ENCODE results near the gene LMF1. TPM values are rescaled to one million over a fixed set of nuclear protein-coding genes. Genes with fewer than 3 reads are reported as not detected.
"Not testable (repeated sequence)": the region's sequence is repeated elsewhere in the genome, so short reads cannot be mapped to it uniquely, and the experiment has no call there.

The LMF1 gene
- total RNA-seq, 2 donors from 2014 or later = 26.9 to 33.2 TPM

- Mint-ChIP-seq H3K27me3 (ENCODE audit: low read depth) (no peaks in the 10 kb centered on the region), H3K36me3 (ENCODE audit: insufficient read depth in 2 of 2) (no peaks in the 10 kb centered on the region), H3K9me3 (no peaks in the 10 kb centered on the region), H3K4me1 (ENCODE audit: low read depth) (no peaks in the 10 kb centered on the region), H3K4me3 (no peak overlapping the region), H3K27ac (no peak overlapping the region)
- ATAC-seq (replicated peaks in 1 of 2) (no peak), DNase-seq (no peak)
Observed at GRCh38 chr16:842061-842476, 128.7 kb downstream of the LMF1 start.

GRCh38 chr16:841455-842060 is 129.2 kb downstream of the LMF1 start:
- H3K36me3 Mint-ChIP-seq (ENCODE audit: insufficient read depth in 2 of 2) = peaks cover under 1 to 4% of the 10 kb centered on the region in 2 donors
- no peaks in the 10 kb centered on the region for H3K27me3 Mint-ChIP-seq (ENCODE audit: low read depth)
- H3K4me3 Mint-ChIP-seq = no peak overlapping the region
- no peak for ATAC-seq (replicated peaks in 1 of 2)
- H3K4me1 Mint-ChIP-seq (ENCODE audit: low read depth) = no peaks in the 10 kb centered on the region
- H3K9me3 Mint-ChIP-seq = peaks cover 0 to under 1% of the 10 kb centered on the region in 2 donors
- H3K27ac Mint-ChIP-seq = no peak overlapping the region
- no peak for DNase-seq

- H3K4me1 Mint-ChIP-seq (ENCODE audit: low read depth) = no peaks in the 10 kb centered on the region
- no peak for ATAC-seq (replicated peaks in 1 of 2)
- DNase-seq = no peak
- H3K27ac Mint-ChIP-seq = no peak overlapping the region
- no peak overlapping the region for H3K4me3 Mint-ChIP-seq
- H3K27me3 Mint-ChIP-seq (ENCODE audit: low read depth) = no peaks in the 10 kb centered on the region
- peaks cover 4 to 5% of the 10 kb centered on the region in 2 donors for H3K9me3 Mint-ChIP-seq
- peaks cover 5 to 8% of the 10 kb centered on the region in 2 donors for H3K36me3 Mint-ChIP-seq (ENCODE audit: insufficient read depth in 2 of 2)
Observed at GRCh38 chr16:840561-841454, 130.0 kb downstream of the LMF1 start.

- ATAC-seq (replicated peaks in 1 of 2) (no peak), DNase-seq (no peak)
- H3K27ac Mint-ChIP-seq = no peak overlapping the region
- no peaks in the 10 kb centered on the region for H3K27me3 Mint-ChIP-seq (ENCODE audit: low read depth)
- peaks cover 5 to 9% of the 10 kb centered on the region in 2 donors for H3K36me3 Mint-ChIP-seq (ENCODE audit: insufficient read depth in 2 of 2)
- no peak overlapping the region for H3K4me3 Mint-ChIP-seq
- H3K9me3 Mint-ChIP-seq = peaks cover 4 to 5% of the 10 kb centered on the region in 2 donors
- H3K4me1 Mint-ChIP-seq (ENCODE audit: low read depth) = no peaks in the 10 kb centered on the region
Observed at GRCh38 chr16:839643-840408, 131.0 kb downstream of the LMF1 start.

GRCh38 chr16:838741-839140 is 132.0 kb downstream of the LMF1 start:
- no peaks in the 10 kb centered on the region for H3K27me3 Mint-ChIP-seq (ENCODE audit: low read depth)
- no peak for ATAC-seq (replicated peaks in 1 of 2)
- DNase-seq = no peak
- H3K9me3 Mint-ChIP-seq = peaks cover 4 to 5% of the 10 kb centered on the region in 2 donors
- H3K4me3 Mint-ChIP-seq = no peak overlapping the region
- no peaks in the 10 kb centered on the region for H3K4me1 Mint-ChIP-seq (ENCODE audit: low read depth)
- H3K36me3 Mint-ChIP-seq (ENCODE audit: insufficient read depth in 2 of 2) = peaks cover 5 to 9% of the 10 kb centered on the region in 2 donors
- H3K27ac Mint-ChIP-seq = no peak overlapping the region

- H3K9me3 Mint-ChIP-seq; H3K36me3 Mint-ChIP-seq (ENCODE audit: insufficient read depth in 2 of 2); H3K27ac Mint-ChIP-seq; DNase-seq; H3K4me1 Mint-ChIP-seq (ENCODE audit: low read depth); ATAC-seq (replicated peaks in 1 of 2); H3K4me3 Mint-ChIP-seq; H3K27me3 Mint-ChIP-seq (ENCODE audit: low read depth): not testable (repeated sequence)
Observed at GRCh38 chr16:836822-837221, 134.0 kb downstream of the LMF1 start.

GRCh38 chr16:836221-836620 is 134.6 kb downstream of the LMF1 start:
- ATAC-seq (replicated peaks in 1 of 2) = no peak

GRCh38 chr16:835373-835772 is 135.4 kb downstream of the LMF1 start:
- no peaks in the 10 kb centered on the region for H3K4me1 Mint-ChIP-seq (ENCODE audit: low read depth)
- no peaks in the 10 kb centered on the region for H3K27me3 Mint-ChIP-seq (ENCODE audit: low read depth)
- H3K27ac Mint-ChIP-seq = no peak overlapping the region
- H3K9me3 Mint-ChIP-seq = peaks cover 4 to 5% of the 10 kb centered on the region in 2 donors
- ATAC-seq (replicated peaks in 1 of 2) (no peak), DNase-seq (no peak)
- H3K36me3 Mint-ChIP-seq (ENCODE audit: insufficient read depth in 2 of 2) = peaks cover 5 to 9% of the 10 kb centered on the region in 2 donors
- no peak overlapping the region for H3K4me3 Mint-ChIP-seq

More at GRCh38 chr16:836221-836620, 134.6 kb downstream of the LMF1 start:
- no peak for DNase-seq
- Mint-ChIP-seq H3K4me3 (no peak overlapping the region), H3K9me3 (peaks cover 4 to 5% of the 10 kb centered on the region in 2 donors), H3K4me1 (ENCODE audit: low read depth) (no peaks in the 10 kb centered on the region), H3K27me3 (ENCODE audit: low read depth) (no peaks in the 10 kb centered on the region), H3K36me3 (ENCODE audit: insufficient read depth in 2 of 2) (peaks cover 5 to 9% of the 10 kb centered on the region in 2 donors), H3K27ac (no peak overlapping the region)

GRCh38 chr16:833411-833810 is 137.4 kb downstream of the LMF1 start:
- Mint-ChIP-seq H3K36me3 (ENCODE audit: insufficient read depth in 2 of 2) (peaks cover 5 to 9% of the 10 kb centered on the region in 2 donors), H3K27me3 (ENCODE audit: low read depth) (peaks cover 9% of the 10 kb centered on the region), H3K9me3 (peaks cover 4 to 5% of the 10 kb centered on the region in 2 donors), H3K27ac (no peak overlapping the region), H3K4me1 (ENCODE audit: low read depth) (no peaks in the 10 kb centered on the region), H3K4me3 (no peak overlapping the region)
- ATAC-seq (replicated peaks in 1 of 2) (no peak), DNase-seq (no peak)

- no peak overlapping the region for H3K4me3 Mint-ChIP-seq
- peaks cover 9% of the 10 kb centered on the region for H3K27me3 Mint-ChIP-seq (ENCODE audit: low read depth)
- H3K36me3 Mint-ChIP-seq (ENCODE audit: insufficient read depth in 2 of 2) = peaks cover 5 to 9% of the 10 kb centered on the region in 2 donors
Observed at GRCh38 chr16:832652-833336, 138.0 kb downstream of the LMF1 start.

GRCh38 chr16:831571-832413 is 139.0 kb downstream of the LMF1 start:
- H3K36me3 Mint-ChIP-seq (ENCODE audit: insufficient read depth in 2 of 2) = peaks cover 5 to 7% of the 10 kb centered on the region in 2 donors
- H3K27ac Mint-ChIP-seq = no peak overlapping the region
- H3K4me1 Mint-ChIP-seq (ENCODE audit: low read depth) = no peaks in the 10 kb centered on the region
- H3K9me3 Mint-ChIP-seq = peaks cover 4 to 5% of the 10 kb centered on the region in 2 donors
- H3K27me3 Mint-ChIP-seq (ENCODE audit: low read depth) = peaks cover 9% of the 10 kb centered on the region
- no peak overlapping the region for H3K4me3 Mint-ChIP-seq
- DNase-seq (no peak), ATAC-seq (replicated peaks in 1 of 2) (no peak)

More at GRCh38 chr16:832652-833336, 138.0 kb downstream of the LMF1 start:
- ATAC-seq (replicated peaks in 1 of 2) (no peak), DNase-seq (no peak)
- no peak overlapping the region for H3K27ac Mint-ChIP-seq
- H3K9me3 Mint-ChIP-seq = peaks cover 4 to 5% of the 10 kb centered on the region in 2 donors
- H3K4me1 Mint-ChIP-seq (ENCODE audit: low read depth) = no peaks in the 10 kb centered on the region
